Measurements from ENCODE around the gene GCC2.
"Not testable (repeated sequence)": the region's sequence is repeated elsewhere in the genome, so short reads cannot be mapped to it uniquely, and the experiment has no call there.

The GCC2 gene

DNA sequence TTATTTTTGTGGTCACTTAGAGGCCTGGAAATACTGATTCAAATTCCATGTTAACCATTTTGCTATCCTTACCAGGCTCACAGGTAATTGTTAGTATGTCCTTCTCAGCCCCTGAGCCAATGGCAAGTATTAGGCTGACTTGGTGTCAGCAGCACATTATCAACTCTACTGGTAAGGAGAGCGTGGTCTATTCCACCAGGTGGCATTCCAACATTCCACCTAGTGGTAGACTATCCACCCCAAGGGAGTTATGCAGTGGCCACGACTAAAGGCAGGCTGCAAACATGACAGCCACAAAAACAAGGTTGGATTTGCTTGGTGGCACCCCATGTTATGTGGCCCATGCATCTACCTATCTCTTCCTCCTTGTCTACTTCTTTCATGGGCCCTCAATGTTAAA is 31.8 kb upstream of the GCC2 start:
- no peak for TF ChIP-seq POLR2A (IDR thresholded peaks at IDR 0.05; ENCODE audit: low read depth, low read length)
- FAIRE-seq: no peak
- DNase-seq (ENCODE audit: insufficient read length, low spot score): no peak

DNA sequence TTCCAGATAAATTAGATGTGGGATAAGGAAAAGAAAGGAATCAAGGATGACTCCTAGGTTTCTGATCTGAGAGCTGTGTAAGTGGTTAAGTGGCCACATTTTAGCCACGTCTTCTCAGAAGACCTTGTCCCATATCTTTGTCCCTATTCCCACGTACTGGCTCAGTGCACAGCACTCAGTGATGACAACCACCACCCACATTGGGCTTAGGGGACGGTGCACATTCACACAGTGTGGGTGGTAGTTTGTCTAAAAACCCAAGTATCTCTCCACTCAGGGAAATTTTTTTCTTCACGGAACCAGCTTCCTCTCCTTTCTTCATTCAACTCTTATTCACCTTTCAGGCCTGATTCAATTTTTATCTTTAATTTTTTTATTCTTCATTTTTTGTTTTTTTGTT is 30.6 kb upstream of the GCC2 start:
- no peak for TF ChIP-seq POLR2A (IDR thresholded peaks at IDR 0.05; ENCODE audit: low read depth, low read length)
- no peak for FAIRE-seq

DNA sequence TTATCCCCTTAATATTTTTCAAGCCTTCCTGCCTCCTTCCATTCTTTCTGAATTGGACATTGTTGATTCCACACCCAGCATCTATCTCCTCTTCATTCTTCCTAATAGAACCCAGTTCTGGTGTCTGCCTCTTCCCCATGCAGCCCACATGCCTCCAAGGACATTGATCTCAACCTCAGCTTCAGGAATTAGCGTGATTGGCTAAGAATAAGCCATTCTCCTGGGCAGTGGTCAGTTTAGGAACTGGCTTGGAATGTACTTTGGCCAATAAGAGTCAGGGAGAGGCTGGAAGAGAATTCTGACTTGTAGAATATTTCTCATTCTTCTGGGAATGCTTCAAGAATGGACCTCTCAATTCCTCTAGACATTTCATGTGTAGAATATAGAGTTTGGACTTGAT is 25.9 kb upstream of the GCC2 start:
- DNase-seq (ENCODE audit: insufficient read length, low spot score) (no peak), FAIRE-seq (no peak)
- TF ChIP-seq POLR2A (IDR thresholded peaks at IDR 0.05; ENCODE audit: low read depth, low read length): no peak

More for the DNA sequence above, 30.6 kb upstream of the GCC2 start:
- DNase-seq (ENCODE audit: insufficient read length, low spot score): no peak

DNA sequence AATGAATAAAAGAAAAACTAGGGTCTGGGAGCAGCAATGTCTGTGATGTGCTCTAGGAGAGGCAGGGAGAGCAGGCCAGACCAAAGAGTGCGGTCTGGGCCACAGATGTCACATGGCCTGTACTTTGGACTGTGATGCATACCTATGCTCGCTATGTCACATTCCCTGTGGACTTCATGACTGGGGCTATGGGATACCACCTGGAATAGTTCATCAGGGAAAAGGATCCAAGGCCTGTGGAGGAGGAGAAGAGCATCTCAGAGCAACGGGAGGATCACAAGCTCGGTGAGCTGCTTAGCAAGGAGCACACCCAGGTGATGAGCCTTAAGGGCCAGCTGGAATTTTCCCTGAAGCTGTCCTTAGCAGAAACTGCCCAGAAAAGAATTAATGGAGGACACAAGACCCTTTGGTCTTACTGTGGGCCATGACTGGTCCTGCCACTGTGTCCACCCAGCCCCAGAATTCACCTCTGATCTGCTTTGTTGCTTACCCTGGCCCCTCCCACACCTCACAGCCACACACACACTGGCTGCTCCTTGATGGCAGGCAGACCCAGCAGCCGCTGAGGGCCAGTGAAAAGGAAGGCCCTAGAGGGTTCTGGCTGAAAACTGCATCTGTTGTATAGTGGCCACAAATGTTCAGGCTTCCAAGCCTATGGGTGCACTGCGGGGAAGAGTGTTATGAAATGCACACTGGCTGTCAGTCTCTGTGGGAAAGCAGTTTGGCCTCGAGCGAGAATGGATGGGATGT is 25.3 kb upstream of the GCC2 start:
- FAIRE-seq (no peak), DNase-seq (ENCODE audit: insufficient read length, low spot score) (no peak)
- no peak for TF ChIP-seq POLR2A (IDR thresholded peaks at IDR 0.05; ENCODE audit: low read depth, low read length)

DNA sequence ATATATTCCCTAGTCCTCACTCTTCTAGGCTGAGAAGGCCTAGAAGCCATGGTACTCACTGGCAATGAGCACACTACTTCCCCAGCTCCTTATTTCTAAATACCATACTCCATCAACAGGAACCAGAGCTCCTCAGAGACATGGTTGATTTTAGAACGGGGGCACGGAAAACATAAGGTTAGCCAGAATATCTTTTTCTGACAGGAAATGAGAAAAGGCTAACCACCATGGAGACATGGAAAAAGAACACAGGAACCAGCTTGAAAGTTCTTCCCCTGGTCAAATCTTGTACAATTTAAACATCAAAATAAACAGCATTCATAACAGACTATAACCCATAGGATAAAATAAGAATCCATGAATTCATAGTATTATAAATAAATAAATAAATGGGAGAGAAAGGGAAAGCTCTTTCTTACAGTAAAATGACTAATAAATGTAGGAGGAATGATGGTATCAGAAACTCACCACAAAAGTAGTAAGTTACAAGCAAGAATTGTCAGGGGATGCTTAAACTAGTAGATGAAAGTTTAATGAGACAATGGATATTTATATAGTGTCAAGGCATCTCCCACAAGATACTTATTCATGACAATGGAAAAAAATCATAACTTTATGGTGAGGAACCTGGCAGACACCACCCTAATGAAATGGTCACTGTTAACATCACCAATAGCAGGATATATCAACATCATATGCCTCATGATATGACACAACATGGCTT is 20.6 kb upstream of the GCC2 start:
- TF ChIP-seq POLR2A (IDR thresholded peaks at IDR 0.05; ENCODE audit: low read depth, low read length): no peak
- no peak for DNase-seq (ENCODE audit: insufficient read length, low spot score)
- no peak for FAIRE-seq

DNA sequence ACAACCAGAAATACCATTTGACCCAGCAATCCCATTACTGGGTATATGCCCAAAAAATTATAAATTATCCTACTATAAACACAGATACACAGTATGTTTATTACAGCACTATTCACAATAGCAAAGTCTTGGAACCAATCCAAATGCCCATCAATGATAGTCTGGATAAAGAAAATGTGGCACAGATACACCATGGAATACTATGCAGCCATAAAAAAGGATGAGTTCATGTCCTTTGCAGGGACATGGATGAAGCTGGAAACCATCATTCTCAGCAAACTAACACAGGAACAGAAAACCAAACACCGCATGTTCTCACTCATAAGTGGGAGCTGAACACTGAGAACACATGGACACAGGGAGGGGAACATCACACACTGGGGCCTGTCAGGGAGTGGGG is 13.4 kb upstream of the GCC2 start:
- not testable (repeated sequence) for DNase-seq (ENCODE audit: insufficient read length, low spot score); FAIRE-seq

DNA sequence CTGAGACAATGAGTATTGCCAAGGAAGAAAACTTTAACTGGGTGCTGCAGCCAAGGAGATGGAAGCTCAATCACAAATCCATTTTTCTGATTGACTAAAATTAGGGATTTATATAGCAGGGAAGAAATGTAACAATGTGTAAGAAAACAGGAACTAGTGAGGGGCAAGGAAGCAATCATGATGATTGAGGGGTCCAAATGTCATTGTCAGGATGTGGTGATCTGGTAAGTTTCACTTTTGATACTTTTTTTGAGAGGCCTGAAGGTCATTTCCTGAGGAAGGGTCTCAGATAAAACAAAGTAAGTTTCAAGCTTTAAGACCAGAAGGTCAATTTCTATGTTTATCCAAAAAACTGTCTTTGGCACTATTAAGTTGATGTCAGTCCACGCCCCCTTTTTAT is 12.0 kb upstream of the GCC2 start:
- FAIRE-seq (no peak), DNase-seq (ENCODE audit: insufficient read length, low spot score) (no peak)
- TF ChIP-seq POLR2A (IDR thresholded peaks at IDR 0.05; ENCODE audit: low read depth, low read length): no peak

DNA sequence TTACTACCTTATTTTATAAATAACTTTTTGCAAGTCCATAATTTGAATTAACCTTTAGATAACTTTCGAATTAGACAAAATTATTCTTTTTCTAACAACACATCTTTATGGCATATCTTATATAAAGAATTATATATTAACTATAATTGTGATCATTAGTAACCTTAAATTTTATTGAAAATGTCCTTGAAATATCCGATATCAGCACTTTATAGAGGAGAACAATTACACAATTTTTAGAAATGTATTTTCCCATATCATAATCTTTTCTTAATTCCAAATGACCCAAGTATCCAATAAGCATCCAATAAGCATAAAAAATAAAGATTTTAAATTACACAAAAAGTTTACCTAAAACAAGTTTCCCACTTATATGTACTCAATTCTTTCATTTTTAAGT is 7.3 kb upstream of the GCC2 start:
- DNase-seq (ENCODE audit: insufficient read length, low spot score) (no peak), FAIRE-seq (no peak)
- TF ChIP-seq POLR2A (IDR thresholded peaks at IDR 0.05; ENCODE audit: low read depth, low read length): no peak

DNA sequence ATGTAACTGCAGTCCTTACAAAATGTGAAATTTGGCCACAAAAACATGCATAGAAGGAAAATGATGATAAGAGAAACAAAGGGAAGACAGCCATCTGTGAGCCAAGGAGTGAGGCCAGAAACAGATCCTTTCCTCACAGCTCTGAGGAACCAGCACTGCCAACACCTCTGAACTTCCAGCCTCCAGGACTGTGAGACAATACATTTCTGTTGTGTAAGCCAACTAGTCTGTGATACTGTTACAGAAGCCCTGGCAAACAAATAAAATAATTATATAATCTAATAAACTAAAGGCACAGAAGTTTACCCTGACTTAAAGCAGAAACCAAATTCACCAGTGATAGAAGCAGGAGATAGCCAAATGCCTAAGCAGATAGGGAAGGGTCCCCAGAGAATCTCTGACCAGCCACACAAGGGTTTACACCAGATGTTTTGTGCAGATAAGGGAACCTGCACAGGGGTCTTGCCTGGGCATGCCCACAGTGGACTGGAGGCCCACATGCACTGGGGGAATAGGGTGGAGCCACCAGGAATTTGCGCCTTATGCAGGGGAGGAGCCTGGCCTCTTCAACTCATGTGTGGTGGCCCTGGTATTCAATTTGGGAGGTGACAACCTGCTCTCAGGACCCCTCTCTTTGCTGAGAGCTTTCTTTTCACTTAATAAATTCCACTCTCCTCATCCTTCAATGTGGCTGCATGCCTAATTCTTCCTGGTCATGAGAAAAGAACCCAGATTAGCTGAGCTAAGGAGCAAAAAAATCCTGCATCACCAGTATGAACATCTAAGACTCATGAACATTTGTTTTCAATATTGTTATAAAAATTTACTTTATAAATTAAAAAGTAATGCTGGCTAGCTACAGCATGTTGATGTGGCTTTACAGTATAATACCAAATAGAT is 3.8 kb upstream of the GCC2 start:
- FAIRE-seq (no peak), DNase-seq (ENCODE audit: insufficient read length, low spot score) (no peak)

DNA sequence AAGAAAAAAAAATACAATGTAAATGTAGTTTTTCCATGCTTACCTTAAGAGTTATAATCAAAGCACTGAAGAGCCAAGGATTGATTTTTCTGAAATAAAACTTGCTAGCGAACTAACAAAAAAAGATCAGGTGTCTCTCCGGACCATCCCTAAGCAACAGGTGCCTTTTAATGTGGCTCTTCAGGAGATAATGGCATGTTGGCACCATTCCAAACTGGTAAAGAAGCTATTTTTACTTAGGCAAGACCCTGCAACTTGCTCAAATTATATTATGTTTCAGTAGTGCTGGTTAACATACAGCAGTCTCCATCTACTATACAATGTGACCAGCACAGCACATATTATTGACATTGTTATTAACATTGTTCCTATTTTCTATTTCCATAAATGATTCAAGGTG is 2.3 kb upstream of the GCC2 start:
- no peak for FAIRE-seq
- no peak for TF ChIP-seq POLR2A (IDR thresholded peaks at IDR 0.05; ENCODE audit: low read depth, low read length)
- DNase-seq (ENCODE audit: insufficient read length, low spot score): no peak

More for the DNA sequence above, 3.8 kb upstream of the GCC2 start:
- no peak for TF ChIP-seq POLR2A (IDR thresholded peaks at IDR 0.05; ENCODE audit: low read depth, low read length)

DNA sequence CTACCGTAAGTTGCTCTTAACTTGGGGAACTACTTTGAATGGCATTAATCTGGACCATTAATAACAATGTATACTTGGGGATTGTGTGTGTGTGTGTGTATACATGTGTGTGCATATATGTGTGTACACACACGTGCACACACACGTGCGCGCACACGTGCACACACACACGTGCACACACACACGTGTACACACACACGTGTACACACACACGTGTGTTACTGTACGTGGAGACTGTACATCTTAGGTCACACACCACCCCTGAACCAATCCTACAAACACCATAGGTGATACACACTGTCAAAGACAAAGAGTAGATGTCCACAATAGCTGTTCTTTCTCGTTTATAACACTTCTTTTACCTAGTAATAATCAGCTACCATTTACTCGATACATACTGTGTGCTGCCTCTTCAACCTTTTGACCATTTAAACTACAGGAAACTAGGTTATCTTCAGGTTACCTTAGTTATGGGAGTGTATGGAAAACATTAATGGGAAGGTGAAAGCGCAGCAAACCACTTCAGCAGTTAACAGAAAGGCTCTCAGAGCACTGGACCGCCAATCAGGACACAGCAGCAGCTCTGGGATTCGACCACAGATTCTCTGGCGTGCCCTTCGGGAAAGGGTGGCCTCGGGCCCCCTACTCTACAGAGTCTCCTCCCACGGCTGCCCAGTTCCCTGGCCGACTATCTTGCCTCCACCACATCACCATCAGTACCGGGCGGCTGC is 894 bp upstream of the GCC2 start:
- TF ChIP-seq POLR2A (IDR thresholded peaks at IDR 0.05; ENCODE audit: low read depth, low read length): no peak
- FAIRE-seq (no peak), DNase-seq (ENCODE audit: insufficient read length, low spot score) (no peak)

DNA sequence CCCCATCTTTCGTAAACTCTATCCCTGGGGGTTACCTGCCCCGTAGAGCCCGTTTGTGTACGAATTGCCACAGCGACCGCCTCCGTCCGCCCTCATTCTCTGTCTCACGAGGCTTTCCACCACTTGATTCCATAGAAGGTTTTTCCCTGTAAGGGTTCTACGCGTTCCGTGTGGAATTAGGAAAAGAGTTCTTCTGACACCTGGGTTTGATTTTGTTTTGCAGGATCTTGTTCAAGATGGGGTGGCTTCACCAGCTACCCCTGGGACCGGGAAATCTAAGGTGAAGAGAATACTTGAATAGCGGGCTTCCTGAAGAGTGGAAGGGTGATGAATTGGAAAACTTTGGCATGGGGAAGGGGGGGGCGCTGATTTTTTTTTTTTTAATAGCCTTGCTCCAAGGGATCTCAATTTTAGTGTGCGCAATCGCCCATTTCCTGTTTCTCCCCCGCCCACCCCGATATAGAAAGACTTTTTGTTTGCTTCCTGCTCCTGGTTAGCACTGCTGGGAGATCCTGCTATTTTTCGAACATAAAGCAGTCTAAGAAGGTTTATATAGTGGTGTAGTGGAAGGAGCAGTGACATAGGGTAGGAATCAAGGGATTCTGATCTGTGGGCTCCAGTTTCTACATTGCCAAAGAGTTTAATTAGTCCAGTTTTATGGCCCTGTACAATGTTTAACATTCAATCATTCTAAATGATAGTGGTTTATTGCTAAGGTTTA is 564 bp downstream of the GCC2 start:
- peak; percentile 20 for FAIRE-seq
- no peak for TF ChIP-seq POLR2A (IDR thresholded peaks at IDR 0.05; ENCODE audit: low read depth, low read length)
- DNase-seq (ENCODE audit: insufficient read length, low spot score): peak; percentile 13

DNA sequence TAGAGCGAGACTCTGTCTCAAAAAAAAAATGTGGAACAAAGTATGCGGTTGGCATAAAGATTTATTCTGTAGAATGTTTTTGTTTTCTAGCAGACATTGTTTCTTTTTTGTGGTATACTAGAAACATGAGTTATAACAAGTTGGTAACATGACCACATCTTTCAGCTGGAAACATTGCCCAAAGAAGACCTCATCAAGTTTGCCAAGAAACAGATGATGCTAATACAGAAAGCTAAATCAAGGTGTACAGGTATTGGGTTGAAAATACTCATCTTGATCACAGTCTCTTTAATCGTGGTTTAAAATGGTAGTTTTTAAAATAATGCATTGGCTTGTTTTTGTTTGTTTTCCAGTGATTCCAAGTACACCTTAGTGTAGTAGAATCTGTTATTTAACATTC is 1.9 kb downstream of the GCC2 start:
- TF ChIP-seq POLR2A (IDR thresholded peaks at IDR 0.05; ENCODE audit: low read depth, low read length): no peak
- peak; percentile 53 for FAIRE-seq
- no peak for DNase-seq (ENCODE audit: insufficient read length, low spot score)

All from H54 (cell line).